OCI-LY1 (cell line): ENCODE results near the gene SNX27.

ENCODE experiments used
- H2AFZ ChIP-seq: fragments of 200-600 bp; sonication (generic), shearing (Covaris generic); 2 replicates; pipeline ENCODE4 v1.6.0; 2014; ENCODE audit warnings: antibody characterized with exemption, mild to moderate bottlenecking, low read length
- H3F3A ChIP-seq: fragments of 200-600 bp; sonication (generic), shearing (Covaris generic); 2 replicates; pipeline ENCODE4 v1.6.0; 2014; ENCODE audit warnings: mild to moderate bottlenecking, antibody characterized with exemption, low read length, moderate library complexity; ENCODE audit not compliant: insufficient read depth
- H3K27ac ChIP-seq: fragments of 200-600 bp; sonication (generic); 2 replicates; pipeline ENCODE4 v1.5.1; 2014; ENCODE audit warnings: low read length, mixed run types, mild to moderate bottlenecking, low read depth; ENCODE audit not compliant: poor library complexity, severe bottlenecking
- H3K27me3 ChIP-seq: fragments of 200-600 bp; sonication (generic); 2 replicates; pipeline ENCODE4 v1.6.0; 2014; ENCODE audit warnings: antibody characterized with exemption, mild to moderate bottlenecking, low read length, moderate library complexity; ENCODE audit not compliant: insufficient read depth
- H3K36me3 ChIP-seq: fragments of 200-600 bp; sonication (generic); 2 replicates; pipeline ENCODE4 v1.6.1; 2014; ENCODE audit warnings: mild to moderate bottlenecking, antibody characterized with exemption, low read length, moderate library complexity, mixed read lengths; ENCODE audit not compliant: insufficient read depth
- H3K4me1 ChIP-seq: fragments of 200-600 bp; sonication (generic); 2 replicates; pipeline ENCODE4 v1.5.1; 2014; ENCODE audit warnings: mild to moderate bottlenecking, low read length, moderate library complexity; ENCODE audit not compliant: insufficient read depth, severe bottlenecking
- H3K4me2 ChIP-seq: fragments of 200-600 bp; sonication (generic), shearing (Covaris generic); 2 replicates; pipeline ENCODE4 v1.6.1; 2014; ENCODE audit warnings: low read length
- H3K4me3 ChIP-seq: fragments of 200-600 bp; sonication (generic); 2 replicates; pipeline ENCODE4 v1.5.1; 2014; ENCODE audit warnings: low read length, low read depth, mild to moderate bottlenecking, mixed read lengths; ENCODE audit not compliant: poor library complexity, severe bottlenecking
- H3K79me2 ChIP-seq: fragments of 200-600 bp; shearing (Covaris generic); 2 replicates; pipeline ENCODE4 v1.6.1; 2016; ENCODE audit warnings: mixed run types, low read length, mixed read lengths; ENCODE audit not compliant: insufficient read depth
- H3K9ac ChIP-seq: fragments of 200-600 bp; sonication (generic), shearing (Covaris generic); 2 replicates; pipeline ENCODE4 v1.6.1; 2014; ENCODE audit warnings: mild to moderate bottlenecking, low read length, mixed read lengths
- H3K9me2 ChIP-seq: fragments of 200-600 bp; sonication (generic), shearing (Covaris generic); 2 replicates; pipeline ENCODE4 v1.6.1; 2014; ENCODE audit warnings: low read depth, mild to moderate bottlenecking, low read length, mixed read lengths
- H3K9me3 ChIP-seq: fragments of 200-600 bp; shearing (Covaris generic); 2 replicates; pipeline ENCODE4 v1.6.1; 2014; ENCODE audit warnings: low read length, mixed read lengths
- H4K20me1 ChIP-seq: fragments of 200-600 bp; sonication (generic), shearing (Covaris generic); 2 replicates; pipeline ENCODE4 v1.6.0; 2016; ENCODE audit warnings: mild to moderate bottlenecking, low read length; ENCODE audit not compliant: insufficient read depth
- EZH2 ChIP-seq: fragments of 200-600 bp; sonication (generic), shearing (Covaris generic); IDR thresholded peaks from 2 replicates; pipeline ENCODE4 v1.8.0; 2017; ENCODE audit warnings: borderline replicate concordance, mixed run types, mild to moderate bottlenecking, antibody characterized with exemption, low read length, moderate library complexity, mixed read lengths
- TF ChIP-seq, protein P1 (sequence below): fragments of 200-600 bp; sonication (generic), shearing (Covaris generic); IDR thresholded peaks from 2 replicates; pipeline ENCODE4 v1.5.1; 2017; ENCODE audit warnings: mild to moderate bottlenecking, antibody characterized with exemption, low read length, moderate library complexity, mixed read lengths

Gene SNX27

DNA sequence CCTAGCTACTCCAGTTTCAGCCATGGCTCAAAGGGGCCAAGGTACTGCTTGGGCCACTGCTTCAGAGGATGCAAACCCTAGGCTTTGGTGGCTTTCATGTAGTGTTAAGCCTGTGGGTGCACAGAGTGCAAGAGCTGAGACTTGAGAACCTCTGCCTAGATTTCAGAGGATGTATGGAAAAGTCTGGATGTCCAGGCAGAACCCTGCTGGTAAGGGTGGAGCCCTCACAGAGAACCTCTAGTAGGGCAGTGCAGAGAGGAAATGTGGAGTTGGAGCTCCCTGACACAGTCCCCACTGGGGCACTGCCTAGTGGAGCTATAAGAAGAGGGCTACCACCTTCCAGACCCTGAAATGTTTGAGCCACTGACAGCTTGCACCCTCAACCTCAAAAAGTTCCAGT is 125.6 kb downstream of the SNX27 start:
- H3K36me3 ChIP-seq = peaks cover 8% of the 10 kb centered on the region; the same call in 1 of the 2 replicates
- no peaks in the 10 kb centered on the region for H3K4me1 ChIP-seq
- H4K20me1 ChIP-seq = no peaks in the 10 kb centered on the region
- no peak overlapping the region for H3K9ac ChIP-seq
- TF ChIP-seq, protein P1, sequence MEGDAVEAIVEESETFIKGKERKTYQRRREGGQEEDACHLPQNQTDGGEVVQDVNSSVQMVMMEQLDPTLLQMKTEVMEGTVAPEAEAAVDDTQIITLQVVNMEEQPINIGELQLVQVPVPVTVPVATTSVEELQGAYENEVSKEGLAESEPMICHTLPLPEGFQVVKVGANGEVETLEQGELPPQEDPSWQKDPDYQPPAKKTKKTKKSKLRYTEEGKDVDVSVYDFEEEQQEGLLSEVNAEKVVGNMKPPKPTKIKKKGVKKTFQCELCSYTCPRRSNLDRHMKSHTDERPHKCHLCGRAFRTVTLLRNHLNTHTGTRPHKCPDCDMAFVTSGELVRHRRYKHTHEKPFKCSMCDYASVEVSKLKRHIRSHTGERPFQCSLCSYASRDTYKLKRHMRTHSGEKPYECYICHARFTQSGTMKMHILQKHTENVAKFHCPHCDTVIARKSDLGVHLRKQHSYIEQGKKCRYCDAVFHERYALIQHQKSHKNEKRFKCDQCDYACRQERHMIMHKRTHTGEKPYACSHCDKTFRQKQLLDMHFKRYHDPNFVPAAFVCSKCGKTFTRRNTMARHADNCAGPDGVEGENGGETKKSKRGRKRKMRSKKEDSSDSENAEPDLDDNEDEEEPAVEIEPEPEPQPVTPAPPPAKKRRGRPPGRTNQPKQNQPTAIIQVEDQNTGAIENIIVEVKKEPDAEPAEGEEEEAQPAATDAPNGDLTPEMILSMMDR = no peak
- TF ChIP-seq EZH2 = no peak
- H3K79me2 ChIP-seq = no peaks in the 10 kb centered on the region
- no peak overlapping the region for H3K27ac ChIP-seq
- H3K27me3 ChIP-seq = no peaks in the 10 kb centered on the region; the same call in 1 of the 2 replicates
- no peaks in the 10 kb centered on the region for H3F3A ChIP-seq
- no peak overlapping the region for H3K4me3 ChIP-seq
- no peaks in the 10 kb centered on the region for H3K9me2 ChIP-seq
- no peak overlapping the region for H2AFZ ChIP-seq
- no peak overlapping the region for H3K4me2 ChIP-seq
- peaks cover 12% of the 10 kb centered on the region for H3K9me3 ChIP-seq

DNA sequence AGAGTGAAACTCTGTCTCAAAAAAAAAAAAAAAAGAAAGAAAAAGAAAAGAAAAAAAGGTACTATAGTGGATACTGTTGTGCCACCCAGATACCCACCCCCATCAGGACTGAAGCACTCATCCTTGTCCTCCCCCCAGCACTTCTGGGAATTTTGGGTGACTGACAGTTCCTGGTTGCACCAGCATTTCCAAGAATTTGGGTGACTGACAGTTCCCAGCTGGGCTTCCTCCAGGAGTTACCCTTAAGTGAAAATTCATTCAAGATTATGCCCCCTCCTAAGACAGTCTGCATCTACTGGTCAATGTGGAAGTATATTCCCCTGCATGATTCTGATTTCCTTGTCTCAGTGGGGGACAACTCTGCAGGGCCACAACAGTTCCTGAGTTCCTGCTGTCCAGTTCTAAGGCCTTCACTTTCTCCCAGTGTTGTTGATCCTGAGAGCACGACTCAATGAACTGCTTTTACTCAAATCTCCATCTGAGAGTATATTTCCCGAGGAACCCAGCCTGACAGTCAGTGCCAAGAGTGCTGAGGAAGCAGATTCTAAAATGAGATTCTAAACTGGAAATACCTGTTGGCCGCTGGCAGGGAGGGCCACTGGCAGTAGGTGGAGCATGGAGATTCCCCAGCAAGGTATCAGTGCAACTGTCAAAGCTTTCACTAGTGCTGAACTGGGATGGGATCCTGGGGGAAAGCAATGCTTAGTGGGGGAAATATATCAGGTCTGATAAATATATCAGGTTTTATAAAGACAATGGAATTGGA is 127.9 kb downstream of the SNX27 start:
- Histone ChIP-seq H3K36me3 (peaks cover 8% of the 10 kb centered on the region; the same call in 1 of the 2 replicates), H4K20me1 (no peaks in the 10 kb centered on the region), H2AFZ (no peak overlapping the region), H3K9me2 (no peaks in the 10 kb centered on the region), H3K27me3 (no peaks in the 10 kb centered on the region; the same call in 1 of the 2 replicates), H3K27ac (no peak overlapping the region), H3K4me2 (no peak overlapping the region), H3K4me1 (no peaks in the 10 kb centered on the region), H3K9me3 (peaks cover 12% of the 10 kb centered on the region), H3K79me2 (no peaks in the 10 kb centered on the region), H3K9ac (no peak overlapping the region), H3F3A (no peaks in the 10 kb centered on the region), H3K4me3 (no peak overlapping the region)
- no peak for TF ChIP-seq EZH2
- TF ChIP-seq, protein P1 = no peak

GRCh38 chr1:151741516-151741915 is 129.7 kb downstream of the SNX27 start:
- no peaks in the 10 kb centered on the region for H3K4me1 ChIP-seq
- no peak overlapping the region for H3K9ac ChIP-seq
- TF ChIP-seq, protein P1 = no peak
- no peak for TF ChIP-seq EZH2
- no peaks in the 10 kb centered on the region; the same call in 1 of the 2 replicates for H3K27me3 ChIP-seq
- H3F3A ChIP-seq = no peaks in the 10 kb centered on the region
- H3K9me3 ChIP-seq = peaks cover 12% of the 10 kb centered on the region
- no peaks in the 10 kb centered on the region for H3K9me2 ChIP-seq
- H3K79me2 ChIP-seq = no peaks in the 10 kb centered on the region
- no peak overlapping the region for H3K27ac ChIP-seq
- peaks cover 8% of the 10 kb centered on the region; the same call in 1 of the 2 replicates for H3K36me3 ChIP-seq
- no peaks in the 10 kb centered on the region for H4K20me1 ChIP-seq
- H3K4me2 ChIP-seq = no peak overlapping the region
- no peak overlapping the region for H2AFZ ChIP-seq
- H3K4me3 ChIP-seq = no peak overlapping the region
